Measurements from ENCODE around the gene CARS2. TPM values are rescaled to one million over a fixed set of nuclear protein-coding genes. Genes with fewer than 3 reads are reported as not detected.

The CARS2 gene
- polyA plus RNA-seq, 2 of the 4 experiments (the other 2 are of a cell fraction): 31.5 to 41.4 TPM

DNA sequence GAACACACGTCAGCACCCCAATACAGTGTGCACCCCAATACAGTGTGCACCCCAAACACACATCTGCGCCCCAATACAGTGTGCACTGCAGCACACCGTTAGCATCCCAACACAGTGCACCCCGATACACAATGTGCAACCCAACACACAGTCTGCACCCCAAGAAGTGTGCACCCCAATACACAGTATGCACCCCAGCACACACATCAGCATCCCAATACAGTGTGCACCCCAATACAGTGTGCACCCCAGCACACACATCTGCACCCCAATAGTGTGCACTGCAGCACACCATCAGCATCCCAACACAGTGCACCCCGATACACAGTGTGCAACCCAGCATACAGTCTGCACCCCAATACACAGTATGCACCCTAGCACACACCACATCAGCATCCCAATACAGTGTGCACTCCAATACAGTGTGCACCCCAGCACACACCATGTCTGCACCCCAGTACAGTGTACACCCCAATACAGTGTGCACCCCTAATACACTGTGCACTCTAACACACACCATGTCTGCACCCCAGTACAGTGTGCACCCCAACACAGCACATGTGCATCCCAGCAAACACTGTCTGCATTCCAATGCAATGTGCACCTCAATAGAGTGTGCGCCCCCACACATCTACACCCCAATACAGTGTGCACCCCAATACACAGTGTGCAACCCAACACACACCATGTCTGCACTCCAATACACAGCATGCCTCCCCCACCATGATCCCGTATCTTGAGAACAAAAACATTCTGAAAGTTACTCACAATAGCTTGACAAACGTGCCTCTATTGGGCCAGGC lies 855 bp upstream of the CARS2 start:
- H3K4me2 ChIP-seq: peak overlapping the region; percentile 93
- ChIA-PET POLR2A (interaction anchor here (0.9 to 2.3 kb wide), 2 partner anchors 8 to 208 kb away, joined by 5 to 25 read pairs; no protein-coding TSS in a partner anchor), CTCF (no interaction called here)
- TF ChIP-seq RFX5 (IDR thresholded peaks at IDR 0.05): no peak
- no peak for TF ChIP-seq TFCP2L1 (CRISPR knock-in tag; IDR thresholded peaks at IDR 0.05)
- TF ChIP-seq, protein P1, sequence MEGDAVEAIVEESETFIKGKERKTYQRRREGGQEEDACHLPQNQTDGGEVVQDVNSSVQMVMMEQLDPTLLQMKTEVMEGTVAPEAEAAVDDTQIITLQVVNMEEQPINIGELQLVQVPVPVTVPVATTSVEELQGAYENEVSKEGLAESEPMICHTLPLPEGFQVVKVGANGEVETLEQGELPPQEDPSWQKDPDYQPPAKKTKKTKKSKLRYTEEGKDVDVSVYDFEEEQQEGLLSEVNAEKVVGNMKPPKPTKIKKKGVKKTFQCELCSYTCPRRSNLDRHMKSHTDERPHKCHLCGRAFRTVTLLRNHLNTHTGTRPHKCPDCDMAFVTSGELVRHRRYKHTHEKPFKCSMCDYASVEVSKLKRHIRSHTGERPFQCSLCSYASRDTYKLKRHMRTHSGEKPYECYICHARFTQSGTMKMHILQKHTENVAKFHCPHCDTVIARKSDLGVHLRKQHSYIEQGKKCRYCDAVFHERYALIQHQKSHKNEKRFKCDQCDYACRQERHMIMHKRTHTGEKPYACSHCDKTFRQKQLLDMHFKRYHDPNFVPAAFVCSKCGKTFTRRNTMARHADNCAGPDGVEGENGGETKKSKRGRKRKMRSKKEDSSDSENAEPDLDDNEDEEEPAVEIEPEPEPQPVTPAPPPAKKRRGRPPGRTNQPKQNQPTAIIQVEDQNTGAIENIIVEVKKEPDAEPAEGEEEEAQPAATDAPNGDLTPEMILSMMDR (IDR thresholded peaks at IDR 0.05): no peak
- no peak for TF ChIP-seq EHF (CRISPR knock-in tag; IDR thresholded peaks at IDR 0.05)
- TF ChIP-seq HOXB13 (CRISPR knock-in tag; IDR thresholded peaks at IDR 0.05; ENCODE audit: low read depth): no peak
- TF ChIP-seq TP53 (CRISPR knock-in tag; IDR thresholded peaks at IDR 0.05): no peak
- TF ChIP-seq NR3C1 (IDR thresholded peaks at IDR 0.05): no peak
- TF ChIP-seq HOXA7 (CRISPR knock-in tag; IDR thresholded peaks at IDR 0.05): no peak
- TF ChIP-seq RARB (CRISPR knock-in tag; IDR thresholded peaks at IDR 0.05): no peak
- TF ChIP-seq, protein P2, sequence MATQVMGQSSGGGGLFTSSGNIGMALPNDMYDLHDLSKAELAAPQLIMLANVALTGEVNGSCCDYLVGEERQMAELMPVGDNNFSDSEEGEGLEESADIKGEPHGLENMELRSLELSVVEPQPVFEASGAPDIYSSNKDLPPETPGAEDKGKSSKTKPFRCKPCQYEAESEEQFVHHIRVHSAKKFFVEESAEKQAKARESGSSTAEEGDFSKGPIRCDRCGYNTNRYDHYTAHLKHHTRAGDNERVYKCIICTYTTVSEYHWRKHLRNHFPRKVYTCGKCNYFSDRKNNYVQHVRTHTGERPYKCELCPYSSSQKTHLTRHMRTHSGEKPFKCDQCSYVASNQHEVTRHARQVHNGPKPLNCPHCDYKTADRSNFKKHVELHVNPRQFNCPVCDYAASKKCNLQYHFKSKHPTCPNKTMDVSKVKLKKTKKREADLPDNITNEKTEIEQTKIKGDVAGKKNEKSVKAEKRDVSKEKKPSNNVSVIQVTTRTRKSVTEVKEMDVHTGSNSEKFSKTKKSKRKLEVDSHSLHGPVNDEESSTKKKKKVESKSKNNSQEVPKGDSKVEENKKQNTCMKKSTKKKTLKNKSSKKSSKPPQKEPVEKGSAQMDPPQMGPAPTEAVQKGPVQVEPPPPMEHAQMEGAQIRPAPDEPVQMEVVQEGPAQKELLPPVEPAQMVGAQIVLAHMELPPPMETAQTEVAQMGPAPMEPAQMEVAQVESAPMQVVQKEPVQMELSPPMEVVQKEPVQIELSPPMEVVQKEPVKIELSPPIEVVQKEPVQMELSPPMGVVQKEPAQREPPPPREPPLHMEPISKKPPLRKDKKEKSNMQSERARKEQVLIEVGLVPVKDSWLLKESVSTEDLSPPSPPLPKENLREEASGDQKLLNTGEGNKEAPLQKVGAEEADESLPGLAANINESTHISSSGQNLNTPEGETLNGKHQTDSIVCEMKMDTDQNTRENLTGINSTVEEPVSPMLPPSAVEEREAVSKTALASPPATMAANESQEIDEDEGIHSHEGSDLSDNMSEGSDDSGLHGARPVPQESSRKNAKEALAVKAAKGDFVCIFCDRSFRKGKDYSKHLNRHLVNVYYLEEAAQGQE (IDR thresholded peaks at IDR 0.05): no peak
- TF ChIP-seq CEBPB (IDR thresholded peaks at IDR 0.05): no peak
- TF ChIP-seq, protein P3, sequence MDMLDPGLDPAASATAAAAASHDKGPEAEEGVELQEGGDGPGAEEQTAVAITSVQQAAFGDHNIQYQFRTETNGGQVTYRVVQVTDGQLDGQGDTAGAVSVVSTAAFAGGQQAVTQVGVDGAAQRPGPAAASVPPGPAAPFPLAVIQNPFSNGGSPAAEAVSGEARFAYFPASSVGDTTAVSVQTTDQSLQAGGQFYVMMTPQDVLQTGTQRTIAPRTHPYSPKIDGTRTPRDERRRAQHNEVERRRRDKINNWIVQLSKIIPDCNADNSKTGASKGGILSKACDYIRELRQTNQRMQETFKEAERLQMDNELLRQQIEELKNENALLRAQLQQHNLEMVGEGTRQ (IDR thresholded peaks at IDR 0.05): no peak
- TF ChIP-seq RCOR1 (IDR thresholded peaks at IDR 0.05; ENCODE audit: low read depth, low read length): no peak
- no peak for TF ChIP-seq FOSL2 (IDR thresholded peaks at IDR 0.05)
- no peak for TF ChIP-seq FOSL2 (CRISPR knock-in tag; IDR thresholded peaks at IDR 0.05)
- no peak for TF ChIP-seq ZSCAN20 (CRISPR knock-in tag; IDR thresholded peaks at IDR 0.05)
- no peak for TF ChIP-seq MAZ (IDR thresholded peaks at IDR 0.05; ENCODE audit: borderline replicate concordance, low read depth, low read length)
- TF ChIP-seq FOXS1 (CRISPR knock-in tag; IDR thresholded peaks at IDR 0.05): no peak
- no peak for TF ChIP-seq HDAC2 (IDR thresholded peaks at IDR 0.05)
- TF ChIP-seq KDM5A (IDR thresholded peaks at IDR 0.05): no peak
- H3K4me1 ChIP-seq: peaks cover 23% of the 10 kb centered on the region
- ATAC-seq (no peak), DNase-seq (ENCODE audit: low read depth in 1 of 2, low spot score in 1 of 2) (no peak), FAIRE-seq (no peak)
- no peaks in the 10 kb centered on the region for H3K9me3 ChIP-seq
- WGBS (ENCODE audit: missing lambda C conversion rate): 54% methylated on average over 4 of the region's 8 CpGs
- peak overlapping the region; percentile 71 to 100 for H3K27ac ChIP-seq
- peak overlapping the region; percentile 69 for H3K4me3 ChIP-seq

DNA sequence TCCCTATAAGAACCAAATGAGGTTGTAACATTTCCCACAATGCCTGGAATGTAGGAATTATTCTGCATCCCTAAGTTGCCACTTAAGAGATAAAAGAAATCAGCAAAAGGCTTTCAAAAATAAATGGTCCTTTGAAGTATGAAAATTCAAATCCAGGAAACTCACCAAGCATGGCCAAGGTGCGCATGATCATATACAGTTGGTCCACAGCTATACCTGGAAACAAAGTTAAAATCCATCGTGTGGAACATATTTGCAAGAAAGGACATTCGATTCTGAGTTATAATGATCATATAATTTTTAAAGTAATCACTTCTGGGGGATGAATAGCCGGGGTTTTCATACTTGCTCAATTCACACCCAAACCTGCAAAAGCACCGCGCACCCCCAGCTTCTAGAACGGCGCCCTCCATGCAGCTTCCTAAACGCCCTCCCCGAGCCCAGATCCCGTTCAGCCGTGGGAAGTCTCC lies 525 bp downstream of the CARS2 start:
- H3K4me1 ChIP-seq: peaks cover 20% of the 10 kb centered on the region
- H3K4me2 ChIP-seq: peak overlapping the region; percentile 91
- 14% methylated on average over 8 of the region's 12 CpGs for WGBS (ENCODE audit: missing lambda C conversion rate)
- TF ChIP-seq RNF2 (IDR thresholded peaks at IDR 0.05; ENCODE audit: borderline replicate concordance, low read depth) (no peak), HOXB5 (CRISPR knock-in tag; IDR thresholded peaks at IDR 0.05) (no peak), HDAC2 (IDR thresholded peaks at IDR 0.05) (no peak), KDM1A (IDR thresholded peaks at IDR 0.05; ENCODE audit: low read depth) (no peak), BHLHE40 (IDR thresholded peaks at IDR 0.05; ENCODE audit: low read depth, low read length) (no peak), CHD4 (IDR thresholded peaks at IDR 0.05; ENCODE audit: borderline replicate concordance) (no peak), NR3C1 (IDR thresholded peaks at IDR 0.05) (no peak)
- TF ChIP-seq, protein P4, sequence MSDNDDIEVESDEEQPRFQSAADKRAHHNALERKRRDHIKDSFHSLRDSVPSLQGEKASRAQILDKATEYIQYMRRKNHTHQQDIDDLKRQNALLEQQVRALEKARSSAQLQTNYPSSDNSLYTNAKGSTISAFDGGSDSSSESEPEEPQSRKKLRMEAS (IDR thresholded peaks at IDR 0.05): no peak
- TF ChIP-seq, protein P5, sequence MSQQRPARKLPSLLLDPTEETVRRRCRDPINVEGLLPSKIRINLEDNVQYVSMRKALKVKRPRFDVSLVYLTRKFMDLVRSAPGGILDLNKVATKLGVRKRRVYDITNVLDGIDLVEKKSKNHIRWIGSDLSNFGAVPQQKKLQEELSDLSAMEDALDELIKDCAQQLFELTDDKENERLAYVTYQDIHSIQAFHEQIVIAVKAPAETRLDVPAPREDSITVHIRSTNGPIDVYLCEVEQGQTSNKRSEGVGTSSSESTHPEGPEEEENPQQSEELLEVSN (IDR thresholded peaks at IDR 0.05; ENCODE audit: borderline replicate concordance, low read depth): no peak
- ChIA-PET CTCF (no interaction called here), POLR2A (interaction anchor here (2.3 kb wide), 1 partner anchor 10 kb away, joined by 25 read pairs; no protein-coding TSS in a partner anchor)
- peak overlapping the region; percentile 69 for H3K4me3 ChIP-seq
- ATAC-seq (no peak), DNase-seq (ENCODE audit: low read depth in 1 of 2, low spot score in 1 of 2) (no peak), FAIRE-seq (no peak)
- H3K27ac ChIP-seq: peak overlapping the region; percentile 88 to 100
- no peaks in the 10 kb centered on the region for H3K9me3 ChIP-seq
